ENCODE data around the gene SIGLEC15.
A peak's percentile ranks its signal among the peaks of the same experiment; 100 is the strongest.
"Not testable (repeated sequence)": the region's sequence is repeated elsewhere in the genome, so short reads cannot be mapped to it uniquely, and the experiment has no call there.

The SIGLEC15 gene

DNA sequence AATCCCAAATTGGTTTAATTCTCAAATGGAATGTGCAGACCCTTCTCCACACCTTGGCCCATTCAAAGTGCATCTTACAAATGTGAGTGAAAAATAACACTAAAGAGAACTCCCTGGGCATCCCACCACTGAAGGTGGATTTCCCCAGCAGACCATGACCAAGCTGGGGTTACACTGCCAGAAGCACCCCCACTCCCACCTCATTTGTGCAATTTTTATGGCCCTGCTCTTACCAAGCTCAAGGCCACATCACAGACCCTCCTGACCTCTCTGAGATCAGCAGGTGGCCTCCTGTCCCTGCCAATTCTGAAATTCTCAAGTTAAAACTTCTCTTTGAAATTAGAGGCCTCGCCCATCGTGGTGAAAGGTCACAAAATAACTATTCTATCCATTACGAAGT lies 21.6 kb downstream of the SIGLEC15 start:
- no peak for DNase-seq

DNA sequence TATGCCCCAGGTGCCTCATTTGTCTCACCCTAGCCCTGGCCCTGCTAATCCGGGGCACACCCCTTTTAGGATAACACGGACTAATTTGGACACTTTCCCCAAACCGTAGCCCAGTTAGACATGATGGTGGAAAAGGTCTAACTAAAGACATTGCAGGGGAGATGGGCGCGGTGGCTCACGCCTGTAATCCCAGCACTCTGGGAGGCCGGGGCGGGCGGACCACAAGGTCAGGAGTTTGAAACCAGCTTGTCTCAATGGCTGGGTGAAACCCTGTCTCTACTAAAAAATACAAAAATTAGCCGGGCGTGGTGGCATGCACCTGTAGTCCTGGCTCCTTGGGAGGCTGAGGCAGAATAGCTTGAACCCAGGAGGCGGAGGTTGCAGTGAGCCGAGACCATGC lies 23.2 kb downstream of the SIGLEC15 start:
- not testable (repeated sequence) for DNase-seq

DNA sequence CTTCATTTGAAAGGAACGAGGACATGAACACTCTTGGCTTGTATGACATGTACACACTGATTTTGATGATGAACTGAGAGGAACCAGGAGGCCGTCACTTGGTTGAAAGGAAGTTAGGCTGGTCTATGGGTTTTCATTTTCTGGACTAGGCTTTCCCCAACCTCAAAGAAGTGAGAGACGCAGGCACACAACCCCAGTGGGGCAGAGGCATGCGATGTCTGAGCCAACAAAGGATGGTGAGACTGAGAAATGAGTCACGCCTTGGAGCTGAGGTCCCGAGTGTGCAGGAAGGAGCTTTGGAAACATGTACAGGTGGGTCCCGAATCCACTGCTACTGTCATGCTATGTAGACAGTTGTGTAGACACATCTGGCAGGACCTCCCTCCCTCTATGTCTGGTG lies 24.1 kb downstream of the SIGLEC15 start:
- no peak for DNase-seq

DNA sequence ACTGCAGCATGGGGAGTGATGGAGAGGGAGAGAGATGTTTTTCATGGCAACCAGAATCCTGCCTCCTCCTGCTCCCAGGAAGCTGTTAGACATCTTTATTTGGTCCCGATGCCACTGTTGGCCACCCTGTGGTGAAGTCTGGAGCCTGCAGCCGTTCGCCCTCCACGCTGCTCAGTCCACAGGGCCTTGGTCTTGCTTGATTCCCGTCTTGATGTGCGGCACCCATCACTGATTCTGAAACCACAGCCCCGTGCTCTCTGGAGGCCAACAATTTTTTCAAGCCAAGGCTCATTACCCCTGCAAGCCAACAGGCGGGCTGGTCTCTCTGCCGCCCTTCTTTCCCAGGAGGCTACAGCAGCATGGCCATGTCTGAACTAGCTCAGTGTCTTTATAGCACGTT lies 24.5 kb downstream of the SIGLEC15 start:
- no peak for DNase-seq

DNA sequence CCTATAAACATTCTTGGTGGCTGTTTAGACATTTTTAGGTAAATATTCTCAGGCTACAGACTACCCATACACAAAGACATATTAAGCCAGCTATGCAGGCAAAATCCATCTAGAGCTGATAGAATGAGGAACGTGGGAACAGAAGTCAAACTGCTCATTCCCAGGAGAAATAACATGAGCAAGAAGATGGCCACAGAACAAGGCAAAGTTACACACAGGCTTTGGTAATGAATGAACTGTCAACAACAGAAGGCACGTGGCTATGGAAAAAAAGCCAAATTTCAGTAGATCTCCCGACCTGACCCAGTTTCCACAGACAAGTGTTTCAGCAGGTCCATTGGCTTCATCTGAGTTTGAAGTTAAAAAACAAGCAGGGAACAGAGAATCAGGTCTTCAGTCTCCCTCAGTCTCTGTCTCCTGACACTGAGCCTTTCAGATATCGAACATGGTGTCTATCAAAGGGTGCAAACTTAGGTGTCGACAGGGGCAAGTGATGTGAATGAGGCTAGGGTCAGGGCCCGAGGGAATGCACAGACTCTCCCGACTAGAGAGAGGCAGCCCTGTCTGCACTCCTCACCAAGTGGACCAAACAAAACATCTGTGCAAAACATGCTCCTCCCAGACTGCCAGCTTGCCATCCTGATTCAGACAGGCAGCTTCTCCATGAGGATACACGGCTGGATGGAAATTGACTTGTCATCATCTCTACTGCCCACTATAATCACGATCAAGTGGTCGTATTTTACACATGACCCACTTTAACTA lies 25.9 kb downstream of the SIGLEC15 start:
- no peak for DNase-seq

DNA sequence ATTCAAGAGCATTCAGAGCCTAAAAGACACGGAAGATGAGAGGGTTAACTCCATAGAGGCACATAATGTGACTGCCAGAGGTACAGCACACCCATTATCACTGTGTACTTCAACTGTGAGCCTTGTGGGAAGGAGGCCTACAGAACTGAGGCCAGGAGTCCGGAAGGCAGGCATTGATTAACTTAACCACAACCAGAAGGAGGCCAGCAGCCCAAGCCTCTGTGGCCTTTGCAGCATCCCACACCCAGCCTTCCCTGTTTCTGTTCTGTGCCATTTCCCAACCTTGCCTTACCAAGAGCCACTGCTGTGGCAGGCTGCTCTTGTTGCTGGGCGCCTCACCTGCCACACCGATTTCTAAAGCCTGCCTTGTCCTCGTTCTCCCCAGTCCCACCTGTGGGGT lies 27.2 kb downstream of the SIGLEC15 start:
- no peak for DNase-seq

DNA sequence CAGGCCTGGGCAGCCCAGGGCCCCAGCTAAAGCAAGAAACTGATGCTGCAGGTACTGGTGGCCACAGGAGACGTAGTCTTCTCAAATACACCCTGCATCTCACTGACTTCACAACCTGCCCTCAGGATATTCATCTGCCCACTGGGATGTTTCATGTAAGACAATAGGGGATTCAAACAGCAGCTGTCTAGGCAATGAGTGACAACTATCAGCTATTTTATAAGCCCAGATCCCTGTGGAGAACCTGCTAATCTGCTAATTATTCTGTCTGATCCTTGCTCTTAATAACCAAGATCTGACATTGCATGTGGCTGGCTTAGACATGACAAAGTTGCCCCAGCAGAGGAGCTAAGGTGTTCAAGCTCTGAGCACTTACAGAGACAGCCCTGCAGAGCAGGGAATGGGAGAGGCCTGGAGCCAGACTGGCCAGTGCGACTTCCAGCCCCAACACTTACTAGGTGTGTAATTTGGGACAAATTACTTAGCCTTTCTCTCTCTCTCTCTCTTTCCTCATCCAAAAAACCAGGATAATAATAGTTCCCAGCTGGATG lies 28.6 kb downstream of the SIGLEC15 start:
- DNase-seq: no peak

DNA sequence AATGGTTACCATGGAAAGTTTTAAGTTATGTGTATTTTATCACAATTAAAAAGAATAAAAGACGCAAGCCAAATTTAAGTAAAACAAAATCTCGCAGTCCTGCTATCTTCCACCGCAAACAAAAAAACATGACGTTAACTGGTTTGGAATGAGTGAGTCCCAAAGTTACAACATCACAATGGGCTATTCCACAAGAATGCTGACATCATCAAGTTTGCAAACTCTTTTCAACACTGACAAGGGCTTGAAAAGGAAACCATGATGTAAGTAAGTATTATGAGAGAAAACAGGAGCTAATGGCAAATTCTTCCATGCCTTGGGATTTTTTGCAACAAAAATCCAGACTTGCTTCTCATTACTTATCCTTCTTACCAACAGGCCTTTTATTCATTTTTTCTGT lies 31.1 kb downstream of the SIGLEC15 start:
- no peak for DNase-seq

DNA sequence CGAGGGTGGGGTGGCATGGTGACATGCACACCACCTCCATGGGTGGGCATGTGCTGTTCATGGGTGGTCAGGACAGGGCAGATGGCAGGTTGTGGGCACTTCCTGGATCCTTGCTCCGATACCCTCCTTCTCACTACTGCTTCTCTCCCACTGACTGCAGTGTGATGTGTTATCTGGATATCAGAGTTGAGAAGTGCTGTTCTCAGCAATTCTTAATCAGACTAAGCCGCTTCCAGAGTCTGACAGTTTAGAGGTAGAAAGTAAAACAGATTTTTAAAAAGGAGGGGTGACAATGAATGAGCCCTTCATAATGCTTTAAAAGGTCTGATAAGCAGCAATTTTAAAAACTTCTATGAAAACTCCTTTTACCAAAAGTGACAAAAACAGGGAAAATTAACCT lies 33.9 kb downstream of the SIGLEC15 start:
- DNase-seq: no peak

DNA sequence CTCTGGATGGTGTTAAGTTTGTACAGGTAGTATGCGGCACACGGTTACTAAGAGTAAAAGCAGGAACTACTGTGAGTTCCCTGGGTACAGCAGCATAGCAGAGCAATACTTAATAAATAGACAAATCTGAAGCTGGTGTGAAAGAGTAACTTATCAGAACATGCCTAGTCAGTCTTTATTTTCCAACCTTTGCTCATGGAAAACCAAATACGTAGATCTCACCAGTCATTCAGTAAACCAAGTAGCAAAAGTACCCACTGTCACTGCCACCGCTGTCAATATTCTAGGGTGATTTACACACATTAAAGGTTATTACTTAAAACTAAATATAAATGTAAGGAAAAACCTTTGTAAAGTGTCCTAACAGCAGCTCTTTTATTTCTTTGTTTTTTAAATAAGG lies 35.0 kb downstream of the SIGLEC15 start:
- no peak for DNase-seq

DNA sequence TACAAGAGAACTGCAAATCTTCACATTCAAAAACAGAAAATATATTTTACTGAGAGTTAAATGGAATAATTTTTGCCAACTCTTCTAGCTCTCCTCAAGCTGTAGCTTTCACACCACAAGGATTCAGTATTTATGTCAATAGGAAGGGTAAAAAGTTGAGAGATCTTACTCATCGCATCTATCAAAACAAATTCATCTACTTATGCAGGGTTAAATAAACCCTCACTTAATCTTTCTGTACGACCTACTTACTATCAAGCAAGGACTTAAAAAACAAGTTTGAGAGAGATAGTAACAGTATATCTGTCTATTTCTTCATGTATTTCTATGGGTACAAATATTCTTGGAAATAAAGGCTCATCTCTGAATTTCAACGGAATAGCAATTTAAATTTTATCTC lies 35.5 kb downstream of the SIGLEC15 start:
- no peak for DNase-seq

DNA sequence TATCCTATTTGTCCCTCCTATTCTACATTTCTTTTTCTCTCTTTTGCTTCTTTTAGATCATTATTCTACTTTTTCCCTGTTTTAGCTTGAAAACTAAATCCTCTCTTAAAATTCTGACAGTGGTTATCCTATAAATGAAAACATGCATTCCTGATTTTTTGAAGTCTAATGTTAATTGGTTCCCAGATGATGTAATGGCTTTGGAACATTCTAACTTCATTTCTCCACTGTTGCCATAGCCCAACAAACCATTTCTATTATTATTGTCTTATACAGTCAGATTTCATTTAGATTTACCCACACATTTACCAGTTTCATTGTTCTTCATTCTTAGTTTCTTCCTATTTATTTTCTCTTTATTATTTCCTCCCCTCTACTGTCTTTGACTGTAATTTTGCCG lies 36.5 kb downstream of the SIGLEC15 start:
- DNase-seq: no peak

DNA sequence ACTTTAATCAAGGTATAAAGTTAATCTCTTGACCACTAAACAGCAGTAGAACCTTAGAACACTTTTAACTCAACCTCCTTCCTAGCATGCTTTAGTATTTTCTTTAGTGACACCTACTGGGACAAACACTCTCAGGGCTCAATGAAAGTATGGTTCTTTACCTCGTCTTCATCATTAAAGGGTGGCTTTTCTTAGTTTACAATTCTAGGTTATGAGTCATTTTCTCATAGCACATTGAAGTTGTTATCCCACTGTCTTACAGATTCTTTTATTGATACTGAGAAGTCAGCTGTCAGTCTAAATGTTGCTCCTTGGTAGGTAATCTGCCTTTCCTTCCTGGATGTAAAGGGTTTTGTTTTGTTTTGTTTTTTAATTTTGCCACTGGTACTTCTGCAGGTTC lies 38.0 kb downstream of the SIGLEC15 start:
- peak; percentile 6 for DNase-seq

DNA sequence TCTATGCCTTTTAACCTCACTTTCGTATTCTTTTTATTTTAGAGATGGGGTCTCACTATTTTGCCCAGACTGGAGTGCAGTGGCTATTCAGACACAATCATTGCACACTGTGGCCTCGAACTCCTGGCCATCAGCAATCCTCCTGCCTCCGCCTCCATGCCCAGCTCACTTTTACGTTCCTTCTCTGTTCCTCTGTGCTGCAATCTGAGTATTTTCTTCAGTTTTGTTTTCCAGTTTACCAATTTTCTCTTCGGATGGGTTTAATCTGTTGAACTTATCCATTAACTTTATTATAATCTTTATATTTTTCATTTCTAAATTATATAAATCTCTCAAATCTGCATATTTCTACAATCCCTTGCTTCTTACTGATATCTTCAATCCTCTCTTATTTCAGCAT lies 38.6 kb downstream of the SIGLEC15 start:
- DNase-seq: no peak

DNA sequence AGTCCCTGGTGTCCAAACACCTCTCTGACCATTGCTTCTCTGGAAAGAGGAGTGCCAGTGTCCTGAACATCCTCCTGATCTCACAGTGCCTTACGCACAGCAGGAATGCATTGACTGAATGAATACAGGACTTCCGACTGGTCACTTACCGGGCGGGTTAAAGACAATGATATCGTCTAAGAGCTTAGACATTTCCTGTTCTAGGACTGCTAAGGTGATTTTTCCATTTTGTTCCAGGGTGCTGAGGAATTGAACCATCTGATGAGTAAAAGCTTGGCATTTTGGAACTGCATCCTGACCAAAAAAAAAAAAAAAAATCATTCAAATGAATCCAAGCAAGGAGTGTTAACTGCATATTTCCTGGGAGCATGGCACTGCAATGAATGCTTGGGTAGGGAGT lies 40.0 kb downstream of the SIGLEC15 start:
- DNase-seq: no peak

DNA sequence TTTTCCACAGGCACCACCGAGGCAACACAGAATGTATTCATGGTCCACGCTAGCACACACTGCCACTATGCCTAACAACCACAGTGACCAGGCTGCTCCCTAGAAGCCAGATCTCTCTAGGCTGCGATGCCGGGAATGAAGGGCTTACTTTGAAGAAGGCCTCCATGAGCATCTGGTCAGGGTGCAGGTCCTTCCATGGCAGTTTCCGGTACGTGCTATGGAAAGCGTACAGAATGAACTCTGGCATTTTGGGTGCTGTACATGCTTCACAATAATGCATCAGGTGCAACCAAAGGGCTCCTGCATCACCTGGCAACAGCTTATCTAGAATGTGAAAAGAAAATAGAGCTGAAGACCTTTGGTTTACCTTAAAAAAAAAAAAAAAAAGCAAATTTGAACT lies 44.9 kb downstream of the SIGLEC15 start:
- no peak for DNase-seq

DNA sequence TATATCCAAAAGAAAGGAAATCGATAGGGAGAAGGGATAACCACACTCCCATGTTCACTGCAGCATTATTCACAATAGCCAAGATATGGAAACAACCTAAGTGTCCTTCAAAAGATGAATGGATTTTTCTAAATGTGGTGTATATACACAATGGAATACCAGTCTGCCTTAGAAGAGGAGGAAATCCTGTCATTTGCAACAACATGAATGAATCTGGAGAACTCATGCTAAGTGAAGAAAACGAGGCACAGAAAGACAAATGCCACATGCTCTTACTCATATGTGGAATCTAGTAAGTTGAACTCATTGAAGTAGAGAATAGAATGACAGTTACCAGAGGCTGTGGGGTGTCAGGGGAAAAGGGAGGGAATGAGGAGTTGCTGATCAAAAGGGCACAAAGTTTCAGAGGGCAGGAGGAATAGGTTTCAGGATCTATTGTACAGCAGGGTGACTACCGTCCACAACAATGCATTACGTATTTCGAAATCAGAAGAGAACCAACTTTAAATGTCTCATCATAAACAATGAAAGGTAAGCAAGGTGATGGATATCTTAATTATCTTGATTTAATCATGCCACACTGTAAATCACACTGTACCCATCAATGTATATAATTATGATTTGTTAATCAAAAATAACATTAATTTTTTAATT lies 46.1 kb downstream of the SIGLEC15 start:
- peak; percentile 10 for DNase-seq

DNA sequence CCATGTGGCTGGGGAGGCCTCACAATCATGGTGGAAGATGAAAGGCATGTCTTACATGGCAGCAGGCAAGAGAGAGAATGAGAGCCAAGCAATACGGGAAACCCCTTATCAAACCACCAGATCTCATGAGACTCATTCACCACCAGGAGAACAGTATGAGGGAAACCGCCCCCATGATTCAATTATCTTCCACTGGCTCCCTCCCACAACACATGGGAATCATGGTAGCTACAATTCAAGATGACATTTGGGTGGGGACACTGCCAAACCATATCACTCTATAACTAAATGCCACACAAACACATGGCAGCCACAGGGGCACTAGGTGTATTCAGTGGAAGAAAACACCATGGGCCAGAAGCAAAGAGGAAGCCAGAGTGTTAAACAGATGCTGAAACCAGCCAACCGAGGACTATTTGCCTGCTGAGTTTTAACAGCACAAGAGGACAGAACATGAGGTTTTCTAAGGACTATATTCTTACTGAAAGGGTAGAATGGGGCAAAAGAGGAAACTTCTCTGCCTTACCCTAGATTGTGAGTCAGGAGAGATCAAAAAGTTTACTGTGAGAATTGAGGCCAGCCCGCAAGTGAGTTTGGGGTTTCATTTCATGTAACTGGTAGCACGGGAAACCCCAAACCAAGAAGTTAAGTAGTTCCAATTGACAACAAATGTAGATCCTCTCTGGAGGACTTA lies 49.2 kb downstream of the SIGLEC15 start:
- peak; percentile 87 for DNase-seq

DNA sequence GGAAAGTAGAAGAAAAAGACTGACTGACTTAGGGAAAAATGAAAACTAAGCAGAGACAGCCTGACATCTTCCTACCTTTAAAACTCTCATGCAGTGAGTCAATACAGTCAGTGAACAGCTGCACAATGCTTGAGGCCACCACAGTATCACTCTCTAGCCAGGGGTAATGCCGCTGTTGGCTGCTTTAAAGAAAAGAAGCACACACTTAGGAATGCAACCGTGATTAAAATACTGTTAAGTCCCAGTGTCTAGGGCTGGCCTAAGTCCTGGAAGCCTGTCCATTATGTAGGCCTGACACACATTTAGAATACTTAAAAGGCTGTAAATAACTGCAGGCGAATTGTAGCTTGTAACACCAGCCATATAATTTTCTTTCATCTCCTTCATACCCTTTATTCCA lies 50.7 kb downstream of the SIGLEC15 start:
- DNase-seq: no peak

DNA sequence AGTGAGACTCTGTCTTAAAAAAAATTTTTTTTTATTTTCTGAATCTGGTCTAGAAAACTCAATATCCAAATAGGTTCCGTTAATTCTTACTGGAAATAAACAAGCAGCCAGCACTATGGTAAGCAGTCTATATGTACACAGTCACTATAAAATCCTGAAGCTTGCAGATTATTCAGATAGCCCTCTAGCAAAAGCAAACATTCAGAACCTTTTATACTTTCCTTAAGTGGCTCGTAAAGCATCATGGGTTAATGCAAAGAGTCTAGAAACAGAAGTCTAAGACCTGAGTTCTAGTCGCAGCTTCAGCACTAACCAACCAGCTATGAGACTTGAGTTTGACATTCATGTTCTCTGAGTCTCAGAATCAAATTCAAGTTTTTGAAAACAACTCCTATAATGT lies 51.9 kb downstream of the SIGLEC15 start:
- DNase-seq: no peak

DNA sequence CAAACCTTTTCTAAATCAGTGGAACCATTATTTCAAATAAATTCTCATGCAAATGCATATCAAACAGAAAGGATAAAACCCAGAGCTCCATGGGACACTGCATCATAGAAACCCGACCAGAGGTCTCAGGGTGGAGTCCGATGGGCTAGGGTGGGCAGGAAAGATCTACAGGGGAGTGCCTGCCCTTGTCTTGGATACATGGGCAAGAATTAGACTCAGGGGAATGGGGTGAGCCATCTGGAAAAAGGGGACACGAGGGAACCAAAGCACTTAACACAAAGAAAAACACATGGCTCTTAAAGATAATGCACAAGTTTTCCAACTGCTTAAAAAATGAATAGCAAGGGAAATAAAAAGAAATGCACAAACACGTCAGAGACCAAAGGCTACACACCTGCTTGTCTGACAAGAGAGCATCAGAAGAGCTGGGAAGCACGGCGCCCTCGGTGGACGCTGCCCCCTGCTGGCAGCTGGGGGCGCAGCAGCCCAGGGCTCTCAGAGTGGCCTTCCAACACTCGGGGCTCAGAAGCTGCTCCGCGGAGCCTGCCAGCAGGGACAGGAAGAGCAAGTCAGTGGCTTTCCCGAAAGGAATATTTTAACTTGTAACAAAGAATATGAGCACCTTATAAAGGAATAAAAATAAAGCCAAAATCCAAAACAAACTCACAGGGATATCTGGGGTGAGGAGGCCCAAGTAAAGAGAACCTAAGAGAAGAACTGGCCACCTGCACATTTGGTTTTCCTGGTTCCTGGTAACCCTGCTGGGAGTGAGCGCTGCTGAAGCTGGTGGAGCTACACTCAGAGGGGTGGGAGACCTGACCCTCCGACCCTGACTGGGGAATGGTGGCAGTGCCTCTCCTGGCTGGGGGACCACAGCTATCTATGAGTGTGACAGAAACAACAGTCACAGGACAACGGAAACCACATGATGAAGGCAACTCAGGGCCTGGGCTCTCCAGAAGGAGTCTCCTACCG lies 54.5 kb downstream of the SIGLEC15 start:
- DNase-seq: peak; percentile 68

DNA sequence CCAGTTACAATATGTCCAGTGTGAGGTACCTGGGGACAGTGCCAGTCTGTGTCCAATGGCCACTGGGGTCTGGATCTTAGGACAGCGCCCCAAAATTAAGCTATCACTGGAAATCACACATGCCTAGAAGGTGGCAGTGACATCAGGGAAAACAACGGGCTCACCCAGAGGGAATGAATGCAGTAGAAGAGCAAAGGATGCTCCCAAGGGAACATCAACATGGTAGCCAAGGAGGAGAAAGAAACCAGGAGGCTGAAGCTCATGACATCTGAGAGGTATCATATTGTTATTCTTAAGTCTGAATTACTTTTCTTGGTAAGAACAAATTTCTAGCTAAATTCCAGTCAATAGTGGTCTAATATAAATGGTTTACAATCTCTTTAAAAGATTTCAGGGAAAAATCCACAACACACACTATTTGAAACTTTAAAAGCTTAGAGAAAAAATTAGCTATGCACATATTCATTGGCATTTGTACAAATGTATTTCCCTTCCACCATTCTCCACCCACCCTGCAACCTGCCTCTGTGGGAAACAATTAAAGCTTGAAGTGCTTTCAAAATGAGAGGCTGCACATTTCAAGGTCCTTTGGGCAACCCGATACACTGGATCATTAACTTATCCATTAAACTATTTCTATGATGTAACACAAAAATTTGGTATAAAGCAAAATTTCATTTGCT lies 55.5 kb downstream of the SIGLEC15 start:
- DNase-seq: no peak

Measured in activated CD4-positive, alpha-beta T cell treated with anti-CD3 and anti-CD28 coated beads, Interleukin-2, amount 50 U/mL, for 16 hours (primary cell).